Adrenal gland (tissue), 12 donors: ENCODE measurements around the gene KCNH6. TPM values are rescaled to one million over a fixed set of nuclear protein-coding genes. Genes with fewer than 3 reads are reported as not detected.

Source experiments
- DNase-seq, 7 donors: peaks; one replicate each; pipeline ENCODE4 v3.0.0-alpha.2; 2019 to 2020
- H3K27ac ChIP-seq, 5 donors: fragments of 200-600 bp; sonication (generic) in 4 of 5; 1 replicate in 3 of 5; 2 replicates in 2 of 5; pipeline versions ENCODE4 v1.5.1 to v1.8.0; 2016 to 2020; ENCODE audit warnings: mild to moderate bottlenecking in 1 of 5
- H3K27me3 ChIP-seq: fragments of 200-600 bp; 2 replicates; pipeline ENCODE4 v1.8.0; 2021
- H3K36me3 ChIP-seq, 2 donors: fragments of 200-600 bp; replicated peaks in 1 of 2; 1 replicate in 1 of 2; 2 replicates in 1 of 2; pipeline versions ENCODE4 v1.5.1 to v1.8.0; 2018 to 2022
- H3K4me1 ChIP-seq, 2 donors: fragments of 200-600 bp; replicated peaks in 1 of 2; 1 replicate in 1 of 2; 2 replicates in 1 of 2; pipeline versions ENCODE4 v1.5.1 to v1.8.0; 2018 to 2021
- H3K4me3 ChIP-seq, 4 donors: fragments of 200-600 bp; sonication (generic) in 3 of 4; one replicate each; pipeline ENCODE4 v1.5.1; 2016 to 2018
- H3K9me3 ChIP-seq, 3 donors: fragments of 200-600 bp; sonication (generic) in 1 of 3; replicated peaks in 1 of 3; 1 replicate in 2 of 3; 2 replicates in 1 of 3; pipeline versions ENCODE4 v1.5.1 to v1.8.0; 2016 to 2021
- CTCF ChIP-seq, 6 experiments: fragments of 450-650 bp in 4 of 6; fragments of 200-600 bp in 2 of 6; sonication (generic) in 1 of 6; IDR thresholded peaks; 1 replicate in 5 of 6; 2 replicates in 1 of 6; pipeline versions ENCODE4 v1.5.1 to v1.8.0; 2016 to 2021; ENCODE audit warnings: antibody characterized with exemption in 6 of 6, mild to moderate bottlenecking in 2 of 6, moderate library complexity in 1 of 6
- POLR2A ChIP-seq, 2 donors: fragments of 450-650 bp; IDR thresholded peaks; one replicate each; pipeline ENCODE4 v1.6.1; 2017; ENCODE audit warnings: antibody characterized with exemption in 2 of 2, mild to moderate bottlenecking in 2 of 2, moderate library complexity in 1 of 2
- WGBS, 4 donors: extraction: QIAGEN DNeasy Blood & Tissue Kit in 2 of 4; methylation state at CpG; one replicate each; pipeline versions ENCODE4 v1.1.5 to v1.1.7; 2013 to 2017; 5-methylcytosine and 5-hydroxymethylcytosine counted together
- intact Hi-C, 2 donors: fragments of 100-400 bp; cut with DNase I; formaldehyde crosslinking; loops; one replicate each; pipeline versions ENCODE4 v1.14.1 to v1.15.0; 2022 to 2023
- polyA plus RNA-seq, 3 donors: library from polyadenylated mRNA; stranded (reverse); fragments of 200-250 nt in 2 of 3; fragments of 350-450 nt in 1 of 3; fragmentation: Illumina TruSeq in 1 of 3; extraction: RNeasy Lipid Tissue Mini Kit (QIAGEN cat#74804) in 1 of 3; gene quantifications; one replicate each; pipeline ENCODE4 v1.2.3, GENCODE V29; 2013 to 2014
- total RNA-seq, 9 donors: library from RNA; depleted of rRNA in 4 of 9; stranded (reverse); fragments of >200 nt in 4 of 9; fragments of 120-200 nt in 1 of 9; fragmentation: NEBNext Ultra II Directional in 1 of 9; extraction: Animal tissue kit (Norgen Biotek cat#: 25700) in 1 of 9; gene quantifications; one replicate each; pipeline versions ENCODE4 v1.1.0 to v1.2.4, GENCODE V29; 2013 to 2023
- donor health status: healthy with polysubstance abuse.
- donor health status: Bipolar disorder and iron deficiency.
- donor health status: DM: yes; HTN: yes; CAD: no.
- donor health status: DM: no; HTN: no; CAD: no.
- donor health status: DM: no; HTN: no; CAD: no.
- donor health status: DM: yes; HTN: yes; CAD: no.

Gene KCNH6
- total and polyA plus RNA-seq, 12 donors = 0.11 to 0.41 (median 0.32) TPM; not detected in 7

DNA sequence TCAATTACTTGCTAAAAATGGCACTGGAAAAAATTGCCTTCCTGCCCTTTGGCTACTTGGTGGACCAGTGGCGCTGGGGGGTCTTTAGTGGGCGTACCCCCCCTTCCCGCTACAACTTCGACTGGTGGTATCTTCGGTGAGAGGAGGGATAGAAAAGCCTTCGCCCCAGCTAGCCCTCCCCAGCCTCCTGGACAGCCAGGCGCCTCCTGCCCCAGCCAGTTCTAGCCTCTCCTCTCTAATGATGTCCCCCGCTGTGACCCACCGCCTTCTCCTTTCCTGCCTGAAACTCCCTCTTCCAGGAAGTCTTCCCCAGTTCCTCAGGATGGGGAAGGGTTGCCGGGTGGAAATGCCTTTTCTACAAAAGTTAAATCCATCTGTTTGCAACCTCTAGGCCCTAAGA lies 40.1 kb upstream of the KCNH6 start:
- no peak overlapping the region for H3K4me3 ChIP-seq
- DNase-seq = no peak
- intact Hi-C loops = loop anchor here in 1 of 2 donors (10.0 kb wide), 1 partner anchor 132 kb away; no protein-coding TSS in a partner anchor
- H3K4me1 ChIP-seq = peaks cover under 1 to 9% of the 10 kb centered on the region in 2 donors
- no peaks in the 10 kb centered on the region for H3K27me3 ChIP-seq
- H3K9me3 ChIP-seq = no peaks in the 10 kb centered on the region
- H3K36me3 ChIP-seq = no peaks in the 10 kb centered on the region
- 78 to 83% (median 79%) methylated on average over 10 of the region's 10 CpGs for WGBS, 4 donors
- no peak for TF ChIP-seq CTCF (IDR thresholded peaks at IDR 0.05)
- TF ChIP-seq POLR2A (IDR thresholded peaks at IDR 0.05) = no peak
- H3K27ac ChIP-seq = no peak overlapping the region

DNA sequence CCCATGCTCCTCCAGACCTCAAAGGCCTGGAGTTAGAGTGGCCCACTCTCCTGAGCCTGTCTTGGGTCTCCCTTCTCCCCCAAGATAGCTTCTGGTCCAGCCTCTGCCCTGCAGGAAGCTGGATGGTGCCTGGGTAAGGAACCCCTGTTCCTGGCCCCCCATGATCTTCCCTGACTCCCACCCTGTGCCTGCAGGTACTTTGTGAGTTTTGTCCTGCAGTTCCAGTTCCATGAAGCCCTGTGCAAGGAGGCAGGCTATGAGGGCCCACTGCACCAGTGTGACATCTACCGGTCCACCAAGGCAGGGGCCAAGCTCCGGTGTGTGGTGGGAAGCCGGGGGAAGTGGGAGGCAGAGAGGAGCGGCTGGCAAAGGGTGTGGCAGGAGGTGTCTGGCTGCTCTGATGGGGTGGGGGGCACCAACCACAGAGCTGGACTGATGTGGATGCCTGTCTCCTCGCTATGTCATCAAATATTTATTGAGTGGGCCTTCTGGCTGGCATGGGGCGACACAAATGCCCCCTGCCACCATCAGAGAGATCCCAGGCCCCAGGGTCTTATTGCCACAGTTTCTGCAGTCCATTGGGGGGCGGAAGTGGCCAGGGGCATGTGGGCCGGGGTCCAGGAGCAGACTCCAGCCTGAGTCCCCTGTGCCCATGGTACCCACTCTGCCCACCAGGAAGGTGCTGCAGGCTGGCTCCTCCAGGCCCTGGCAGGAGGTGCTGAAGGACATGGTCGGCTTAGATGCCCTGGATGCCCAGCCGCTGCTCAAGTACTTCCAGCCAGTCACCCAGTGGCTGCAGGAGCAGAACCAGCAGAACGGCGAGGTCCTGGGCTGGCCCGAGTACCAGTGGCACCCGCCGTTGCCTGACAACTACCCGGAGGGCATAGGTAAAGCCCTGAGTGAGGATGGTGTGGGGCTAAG lies 39.2 kb upstream of the KCNH6 start:
- H3K4me1 ChIP-seq = no peaks in the 10 kb centered on the region
- intact Hi-C loops = loop anchor here in 1 of 2 donors (10.0 kb wide), 1 partner anchor 131 kb away; no protein-coding TSS in a partner anchor
- DNase-seq = no peak
- H3K36me3 ChIP-seq = no peaks in the 10 kb centered on the region
- H3K4me3 ChIP-seq = no peak overlapping the region
- no peaks in the 10 kb centered on the region for H3K27me3 ChIP-seq
- H3K27ac ChIP-seq = no peak overlapping the region
- 86 to 94% (median 92%) methylated on average over 6 to 16 of the region's 16 CpGs for WGBS, 4 donors
- H3K9me3 ChIP-seq = no peaks in the 10 kb centered on the region
- TF ChIP-seq CTCF (IDR thresholded peaks at IDR 0.05) (no peak), POLR2A (IDR thresholded peaks at IDR 0.05) (no peak)

DNA sequence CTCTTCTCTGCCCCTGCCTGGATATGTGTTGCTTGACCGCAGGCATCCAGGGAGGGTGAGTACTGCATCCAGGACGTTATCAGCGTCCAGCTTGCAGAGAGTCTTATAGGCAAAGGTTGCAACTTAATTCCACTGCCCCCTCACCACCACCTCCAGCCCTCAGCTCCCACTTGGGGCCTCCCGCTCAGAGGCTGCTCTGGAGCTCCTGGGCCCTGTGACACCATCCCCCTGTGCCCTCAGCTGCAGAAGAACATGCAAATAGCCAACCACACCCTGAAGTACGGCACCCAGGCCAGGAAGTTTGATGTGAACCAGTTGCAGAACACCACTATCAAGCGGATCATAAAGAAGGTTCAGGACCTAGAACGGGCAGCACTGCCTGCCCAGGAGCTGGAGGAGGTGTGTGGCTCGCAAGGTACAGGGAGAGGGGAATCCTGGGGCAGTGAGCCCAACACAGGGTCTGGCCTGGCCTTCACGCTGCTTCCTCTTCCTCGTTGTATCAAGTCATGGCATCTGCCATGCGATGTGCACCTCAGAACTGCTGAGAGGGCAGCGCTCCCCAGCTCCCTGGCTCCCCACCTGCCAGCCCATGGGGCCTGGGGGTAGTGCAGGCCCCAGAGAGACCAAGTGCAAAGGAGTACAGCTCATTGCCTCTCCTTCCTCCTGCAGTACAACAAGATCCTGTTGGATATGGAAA lies 36.7 kb upstream of the KCNH6 start:
- Histone ChIP-seq H3K4me3 (no peak overlapping the region), H3K27ac (no peak overlapping the region), H3K36me3 (no peaks in the 10 kb centered on the region), H3K4me1 (no peaks in the 10 kb centered on the region), H3K9me3 (no peaks in the 10 kb centered on the region), H3K27me3 (no peaks in the 10 kb centered on the region)
- intact Hi-C loops = loop anchor here in 1 of 2 donors (10.0 kb wide), 1 partner anchor 128 kb away; no protein-coding TSS in a partner anchor
- WGBS, 4 donors = 73 to 86% (median 81%) methylated on average over 10 to 12 of the region's 12 CpGs
- no peak for DNase-seq
- TF ChIP-seq POLR2A (IDR thresholded peaks at IDR 0.05) (no peak), CTCF (IDR thresholded peaks at IDR 0.05) (no peak)

DNA sequence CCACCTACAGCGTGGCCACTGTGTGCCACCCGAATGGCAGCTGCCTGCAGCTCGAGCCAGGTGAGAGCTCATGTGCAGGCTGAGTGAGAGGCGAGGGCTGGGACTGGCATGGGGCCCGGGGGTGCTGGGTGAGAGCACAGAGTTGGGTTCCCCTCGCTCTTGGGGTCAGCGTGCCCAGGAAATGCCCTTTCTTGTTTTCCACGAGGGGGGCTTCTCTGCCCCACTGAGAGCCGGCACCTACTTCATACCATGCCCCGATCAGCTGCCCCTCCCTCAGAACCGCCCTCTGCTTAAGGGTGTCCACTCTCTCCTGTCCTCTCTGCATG lies 36.2 kb upstream of the KCNH6 start:
- TF ChIP-seq POLR2A (IDR thresholded peaks at IDR 0.05) (no peak), CTCF (IDR thresholded peaks at IDR 0.05) (no peak)
- no peaks in the 10 kb centered on the region for H3K4me1 ChIP-seq
- no peaks in the 10 kb centered on the region for H3K9me3 ChIP-seq
- no peaks in the 10 kb centered on the region for H3K27me3 ChIP-seq
- 79 to 93% (median 88%) methylated on average over 5 to 11 of the region's 11 CpGs for WGBS, 4 donors
- DNase-seq = no peak
- no peak overlapping the region for H3K27ac ChIP-seq
- intact Hi-C loops = loop anchor here in 1 of 2 donors (10.0 kb wide), 1 partner anchor 128 kb away; no protein-coding TSS in a partner anchor
- no peaks in the 10 kb centered on the region for H3K36me3 ChIP-seq
- H3K4me3 ChIP-seq = no peak overlapping the region
